HG02840 (cell line): Measurements from ENCODE around the gene C22orf39.

Experiments used
- ATAC-seq: cut with Tn5 transposase; IDR thresholded peaks from one replicate; pipeline ENCODE4 v1.9.1; 2021; ENCODE audit warnings: mild to moderate bottlenecking, moderate library complexity, moderate number of reproducible peaks; ENCODE audit not compliant: unreplicated experiment, low FRiP score

The C22orf39 gene

GRCh38 chr22:19405652-19406051, 41.9 kb downstream of the C22orf39 start:
- ATAC-seq = no peak

GRCh38 chr22:19405133-19405532, 42.4 kb downstream of the C22orf39 start:
- no peak for ATAC-seq

- no peak for ATAC-seq
Observed at GRCh38 chr22:19404676-19405075, 42.8 kb downstream of the C22orf39 start.

- no peak for ATAC-seq
Observed at GRCh38 chr22:19402642-19403191, 44.8 kb downstream of the C22orf39 start.

DNA sequence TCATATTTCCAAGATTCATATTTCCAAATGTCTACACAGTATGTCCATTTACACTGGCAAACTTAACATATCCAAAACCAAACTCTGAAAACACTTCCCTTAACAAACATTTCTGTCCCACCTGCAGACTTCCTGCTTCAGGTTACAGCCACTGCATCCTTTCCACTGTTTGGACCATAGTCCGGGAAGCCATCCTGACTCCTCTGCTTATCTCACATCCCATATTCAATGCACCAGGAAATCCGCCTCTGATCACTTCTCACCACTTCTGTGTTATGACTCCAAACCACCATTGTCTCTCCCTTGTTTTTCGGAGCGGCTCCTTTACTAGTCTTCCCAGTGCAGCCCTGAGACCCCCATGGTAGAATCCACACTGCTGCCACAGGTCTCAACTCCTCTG, 46.0 kb downstream of the C22orf39 start:
- ATAC-seq = no peak

GRCh38 chr22:19400881-19401280, 46.6 kb downstream of the C22orf39 start:
- ATAC-seq = no peak

- ATAC-seq = no peak
Observed at GRCh38 chr22:19398652-19399051, 48.9 kb downstream of the C22orf39 start.

- no peak for ATAC-seq
Observed at GRCh38 chr22:19398206-19398605, 49.3 kb downstream of the C22orf39 start.

- no peak for ATAC-seq
Observed at GRCh38 chr22:19397734-19398104, 49.8 kb downstream of the C22orf39 start.

DNA sequence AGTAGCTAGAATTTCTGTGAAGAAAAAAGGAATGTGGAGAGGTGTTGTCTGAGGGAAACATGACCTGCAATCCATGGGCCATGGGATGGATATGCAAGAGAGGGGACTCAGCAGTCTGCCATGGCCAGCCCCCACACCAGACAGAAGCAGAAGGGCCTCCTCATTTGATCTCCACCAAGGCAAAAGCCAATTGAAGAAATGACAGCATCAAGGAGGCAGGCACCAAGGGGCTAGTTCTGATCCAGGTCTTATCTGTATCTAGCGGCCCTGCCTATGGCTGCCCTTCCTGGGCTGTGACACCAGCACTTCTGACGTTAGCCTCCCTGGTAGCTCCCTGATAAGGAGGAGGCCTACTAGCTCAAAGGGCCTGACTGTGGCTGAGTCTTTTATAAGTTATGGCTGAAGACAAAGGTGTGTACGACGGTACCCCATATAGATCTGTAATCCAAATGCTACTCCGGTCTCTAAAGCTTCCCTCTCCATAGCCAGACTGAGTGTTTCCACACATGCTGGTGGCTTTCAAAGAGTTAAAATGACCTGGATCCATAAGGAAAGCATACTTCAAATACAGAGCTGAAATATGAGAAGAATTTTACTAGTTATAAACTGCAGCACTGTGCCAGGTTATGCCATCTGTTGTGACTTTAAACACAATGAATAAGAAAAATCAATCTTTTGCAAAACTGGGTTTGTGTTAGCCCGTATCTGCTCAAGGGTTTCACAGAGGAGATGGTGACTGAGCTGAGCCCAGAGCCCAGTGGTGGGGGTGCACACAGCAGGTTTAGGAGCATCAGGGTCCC, 50.4 kb downstream of the C22orf39 start:
- ATAC-seq = no peak

DNA sequence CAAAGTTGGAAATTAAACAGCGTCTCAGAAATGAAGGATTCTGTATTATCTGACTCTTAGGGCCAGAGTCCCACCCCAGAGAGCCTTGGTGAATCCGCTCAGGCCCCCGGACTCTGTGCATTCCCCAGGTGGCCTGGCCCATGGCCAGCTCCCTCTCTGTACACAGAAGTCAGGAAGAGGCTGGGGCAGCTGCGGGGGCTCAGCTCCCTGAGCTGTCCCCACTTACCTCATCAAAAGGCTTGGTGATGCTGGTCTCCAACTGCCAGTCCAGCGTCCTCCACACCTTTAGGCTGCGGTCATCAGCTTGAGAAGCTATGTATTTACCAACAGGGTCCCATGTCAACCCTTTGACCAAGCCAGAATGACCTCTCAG, 51.0 kb downstream of the C22orf39 start:
- no peak for ATAC-seq

DNA sequence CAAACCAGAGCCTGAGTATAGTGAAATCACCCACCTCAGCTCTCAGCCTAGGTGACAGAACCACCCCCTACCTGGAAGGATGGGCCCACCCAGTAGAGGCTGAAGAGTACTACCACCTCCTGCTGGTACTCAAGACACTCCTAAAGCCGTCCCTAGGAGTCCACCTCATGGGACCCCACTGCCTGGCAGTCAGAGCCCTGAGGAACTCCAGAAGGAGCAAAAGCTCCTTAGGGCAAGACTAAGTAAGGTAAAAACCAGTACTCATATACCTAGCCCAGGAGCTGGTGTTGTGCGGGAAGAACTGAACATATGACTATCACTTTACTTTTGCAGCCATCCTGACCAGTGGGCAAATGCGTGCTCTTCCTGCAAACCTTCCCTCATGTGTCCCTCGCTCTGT, 52.2 kb downstream of the C22orf39 start:
- ATAC-seq = no peak

DNA sequence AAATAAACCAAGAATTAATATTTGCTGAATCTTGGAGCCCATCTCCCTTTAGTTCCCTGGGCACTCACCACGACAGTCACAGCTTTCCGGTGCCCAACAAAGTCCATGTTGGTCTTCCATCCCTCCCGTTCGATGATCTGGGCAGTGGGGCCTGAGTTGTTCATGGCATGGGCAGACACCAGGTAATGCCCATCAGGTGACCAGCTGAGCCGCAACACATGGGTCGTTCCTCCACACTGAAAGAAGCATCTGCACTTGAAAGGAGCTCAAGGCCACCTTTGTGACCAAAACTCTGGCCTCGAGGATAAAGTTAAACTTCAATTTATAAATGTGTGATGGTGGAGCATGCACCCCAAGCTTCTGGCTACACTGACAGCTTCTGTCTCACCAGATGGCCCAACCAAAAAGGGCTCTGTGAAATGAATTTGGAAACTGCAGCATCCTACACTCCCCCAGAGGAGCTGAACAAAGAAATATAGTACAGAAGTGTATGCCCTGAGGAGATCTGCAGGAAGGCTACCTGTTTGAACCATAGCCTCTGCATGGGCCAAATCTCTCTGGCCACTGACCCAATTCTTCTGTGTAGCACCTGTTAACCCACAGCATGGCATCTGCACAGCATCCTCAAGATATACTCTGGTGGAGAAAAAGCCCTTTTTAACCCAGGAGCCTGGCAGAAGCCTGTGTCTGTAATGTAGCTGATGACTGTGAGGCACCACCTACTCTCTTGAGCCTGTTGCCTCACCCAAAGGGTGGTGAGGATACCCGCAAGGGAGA, 53.0 kb downstream of the C22orf39 start:
- ATAC-seq = no peak

DNA sequence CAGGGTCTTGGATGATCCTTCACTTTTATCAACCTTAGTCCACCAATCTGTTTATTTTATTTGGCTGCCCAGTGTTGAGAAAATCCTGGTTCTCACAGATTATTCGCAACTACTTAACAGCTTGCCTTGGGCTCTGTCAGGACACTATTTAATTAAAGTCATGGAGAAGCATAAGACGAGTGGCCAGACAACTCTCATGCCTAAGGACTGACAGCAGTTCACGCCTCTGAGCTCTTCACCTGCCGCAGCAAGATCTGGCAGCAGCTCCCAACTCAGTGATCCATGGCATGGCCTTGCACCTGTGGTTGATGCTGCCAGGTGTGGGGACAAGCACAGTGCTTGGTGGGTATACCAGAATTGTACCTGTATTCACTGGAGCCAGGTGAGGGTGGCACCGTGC, 53.8 kb downstream of the C22orf39 start:
- no peak for ATAC-seq
